Activated B cell treated with CpG ODN at 0.5 μM for 24 hours (primary cell): ENCODE results near the gene TUBB. TPM values are rescaled to one million over a fixed set of nuclear protein-coding genes. Genes with fewer than 3 reads are reported as not detected.

Experiments used
- ATAC-seq: fragments of 200-7000 bp; cut with Tn5 transposase; one replicate; pipeline ENCODE4 v1.10.0; 2021; ENCODE audit warnings: low read depth, mild to moderate bottlenecking, moderate library complexity
- CTCF ChIA-PET: fragments of 350-600 bp; sonication (Branson Sonifier 250); formaldehyde crosslinking; loops from one replicate; lab custom pipeline; 2021; ENCODE audit warnings: antibody characterized with exemption; lab: Charles Lee
- POLR2A ChIA-PET: fragments of 350-600 bp; sonication (Branson Sonifier 250); formaldehyde crosslinking; loops from one replicate; lab custom pipeline; 2021; ENCODE audit warnings: antibody characterized with exemption; lab: Charles Lee
- DNase-seq: peaks from one replicate; pipeline ENCODE4 v3.0.0; 2022
- H3K27ac Mint-ChIP-seq: one replicate; pipeline ENCODE4 v1.8.0; 2020; ENCODE audit warnings: mixed read lengths
- H3K27me3 Mint-ChIP-seq: one replicate; pipeline ENCODE4 v1.8.0; 2021; ENCODE audit warnings: mixed read lengths
- H3K36me3 Mint-ChIP-seq: one replicate; pipeline ENCODE4 v1.8.0; 2021; ENCODE audit warnings: low read depth, mixed read lengths
- H3K4me1 Mint-ChIP-seq: one replicate; pipeline ENCODE4 v1.8.0; 2021; ENCODE audit warnings: mixed read lengths
- H3K4me3 Mint-ChIP-seq: one replicate; pipeline ENCODE4 v1.8.0; 2020; ENCODE audit warnings: mild to moderate bottlenecking, mixed read lengths
- H3K9me3 Mint-ChIP-seq: one replicate; pipeline ENCODE4 v1.8.0; 2020; ENCODE audit warnings: mixed read lengths
- intact Hi-C: fragments of 100-400 bp; cut with micrococcal nuclease; formaldehyde crosslinking; loops from one replicate; pipeline ENCODE4 v1.15.1; 2024
- total RNA-seq: library from RNA; stranded (reverse); gene quantifications from 2 replicates; pipeline ENCODE4 v1.2.3, GENCODE V29; 2022
- TF ChIP-seq, protein P1 (sequence below): fragments of 200-600 bp; IDR thresholded peaks from one replicate; pipeline ENCODE4 v1.8.0; 2022; ENCODE audit warnings: antibody characterized with exemption, mild to moderate bottlenecking

Gene TUBB
- total RNA-seq, 1 donor from 2014 or later: 700 TPM

DNA sequence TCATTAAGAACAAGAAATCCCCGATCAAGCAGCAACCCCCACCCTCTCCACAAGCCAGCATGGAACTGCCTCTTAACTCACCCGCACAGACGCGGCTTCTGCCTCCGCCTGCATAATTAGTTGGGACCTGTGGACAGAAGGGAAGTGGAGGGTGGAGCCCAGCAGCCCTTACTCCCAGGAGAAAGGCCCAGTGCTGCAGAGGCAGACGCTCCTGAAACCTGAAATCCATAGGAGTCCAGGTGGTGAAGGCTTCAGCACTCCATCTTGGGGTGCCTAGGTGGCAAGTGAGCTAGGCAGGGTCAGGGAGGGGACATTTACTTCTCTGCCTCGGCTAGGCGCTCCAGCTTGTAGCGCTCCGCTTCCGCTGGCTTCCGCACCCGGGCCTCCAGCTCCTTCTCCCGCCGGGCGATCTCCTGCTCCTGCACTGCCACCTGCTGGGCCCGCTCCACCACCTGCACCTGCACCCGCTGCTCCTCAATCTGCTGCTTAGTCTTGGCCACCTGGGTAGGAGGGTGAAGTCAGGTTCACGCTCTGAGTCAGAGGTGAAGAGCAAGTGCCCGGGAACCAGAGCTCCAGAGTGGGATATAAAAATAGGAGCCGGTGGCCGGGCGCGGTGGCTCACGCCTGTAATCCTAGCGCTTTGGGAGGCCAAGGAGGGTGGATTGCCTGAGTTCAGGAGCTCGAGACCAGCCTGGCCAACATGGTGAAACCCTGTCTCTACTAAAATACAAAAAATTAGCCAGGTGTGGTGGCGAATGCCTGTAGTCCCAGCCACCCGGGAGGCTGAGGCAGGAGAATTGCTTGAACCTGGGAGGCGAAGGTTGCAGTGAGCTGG lies 10.7 kb downstream of the TUBB start:
- peak overlapping the region; percentile 41 for H3K4me3 Mint-ChIP-seq
- intact Hi-C loops: loop anchor here (1.0 kb wide), 1 partner anchor 190 kb away; no protein-coding TSS in a partner anchor
- no peak overlapping the region for H3K27ac Mint-ChIP-seq
- no peaks in the 10 kb centered on the region for H3K27me3 Mint-ChIP-seq
- TF ChIP-seq, protein P1, sequence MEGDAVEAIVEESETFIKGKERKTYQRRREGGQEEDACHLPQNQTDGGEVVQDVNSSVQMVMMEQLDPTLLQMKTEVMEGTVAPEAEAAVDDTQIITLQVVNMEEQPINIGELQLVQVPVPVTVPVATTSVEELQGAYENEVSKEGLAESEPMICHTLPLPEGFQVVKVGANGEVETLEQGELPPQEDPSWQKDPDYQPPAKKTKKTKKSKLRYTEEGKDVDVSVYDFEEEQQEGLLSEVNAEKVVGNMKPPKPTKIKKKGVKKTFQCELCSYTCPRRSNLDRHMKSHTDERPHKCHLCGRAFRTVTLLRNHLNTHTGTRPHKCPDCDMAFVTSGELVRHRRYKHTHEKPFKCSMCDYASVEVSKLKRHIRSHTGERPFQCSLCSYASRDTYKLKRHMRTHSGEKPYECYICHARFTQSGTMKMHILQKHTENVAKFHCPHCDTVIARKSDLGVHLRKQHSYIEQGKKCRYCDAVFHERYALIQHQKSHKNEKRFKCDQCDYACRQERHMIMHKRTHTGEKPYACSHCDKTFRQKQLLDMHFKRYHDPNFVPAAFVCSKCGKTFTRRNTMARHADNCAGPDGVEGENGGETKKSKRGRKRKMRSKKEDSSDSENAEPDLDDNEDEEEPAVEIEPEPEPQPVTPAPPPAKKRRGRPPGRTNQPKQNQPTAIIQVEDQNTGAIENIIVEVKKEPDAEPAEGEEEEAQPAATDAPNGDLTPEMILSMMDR: peak; percentile 23
- ATAC-seq: peak; percentile 89
- ChIA-PET POLR2A (interaction anchor here (0.6 to 22.6 kb wide), 10 partner anchors 9 to 189 kb away, joined by 3 to 697 read pairs (median 6); partner anchors contain the start of genes ABCF1, ATAT1, DHX16 and MDC1), CTCF (interaction anchor here (0.6 to 20.0 kb wide), 29 partner anchors 8 to 1145 kb away, joined by 3 to 576 read pairs (median 5); partner anchors contain the start of genes ABCF1, ATAT1, C6orf136 and DHX16)
- H3K9me3 Mint-ChIP-seq: no peaks in the 10 kb centered on the region
- H3K4me1 Mint-ChIP-seq: peaks cover 27% of the 10 kb centered on the region
- H3K36me3 Mint-ChIP-seq: peaks cover 39% of the 10 kb centered on the region
- peak; percentile 69 for DNase-seq

DNA sequence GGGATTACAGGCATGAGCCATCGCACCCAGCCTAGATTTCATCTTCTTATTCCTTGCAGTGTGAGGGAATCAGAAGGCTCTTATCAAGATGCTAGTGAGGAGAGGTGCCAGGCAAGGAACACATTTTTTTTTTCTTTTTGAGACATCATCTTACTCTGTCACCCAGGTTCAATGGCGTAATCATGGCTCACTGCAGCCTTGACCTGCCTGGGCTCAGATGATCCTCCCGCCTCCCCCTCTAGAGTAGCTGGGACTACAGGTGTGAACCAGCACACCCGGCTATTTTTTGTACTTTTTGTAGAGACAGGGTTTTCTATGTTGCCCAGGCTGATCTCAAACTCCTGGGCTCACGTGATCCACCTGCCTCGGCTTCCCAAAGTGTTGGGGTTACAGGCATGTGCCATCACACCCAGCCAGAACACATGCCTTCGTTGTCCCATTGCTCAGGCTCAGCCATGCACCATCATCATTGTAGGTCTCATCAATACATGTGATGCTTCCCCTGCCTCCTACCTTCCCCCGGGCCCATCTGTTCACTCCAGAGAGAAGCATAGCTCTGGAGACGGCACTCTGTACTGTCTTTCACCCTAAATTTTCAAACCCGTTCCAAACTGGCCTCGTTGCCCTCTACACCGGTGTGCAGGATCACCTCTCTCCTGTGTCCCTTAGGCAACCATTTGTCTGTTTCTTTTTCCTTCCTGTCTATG lies 12.2 kb downstream of the TUBB start:
- TF ChIP-seq, protein P1: no peak
- CTCF ChIA-PET: interaction anchor here (1.1 to 20.0 kb wide), 7 partner anchors 10 to 250 kb away, joined by 3 to 576 read pairs (median 25); partner anchors contain the start of genes ATAT1, DHX16, FLOT1 and TUBB
- H3K4me3 Mint-ChIP-seq: no peak overlapping the region
- H3K36me3 Mint-ChIP-seq: peaks cover 33% of the 10 kb centered on the region
- H3K27ac Mint-ChIP-seq: no peak overlapping the region
- POLR2A ChIA-PET: interaction anchor here (0.6 to 22.6 kb wide), 3 partner anchors 11 to 142 kb away, joined by 5 to 697 read pairs (median 16); partner anchors contain the start of gene DHX16
- DNase-seq (no peak), ATAC-seq (no peak)
- no peaks in the 10 kb centered on the region for H3K27me3 Mint-ChIP-seq
- peaks cover 43% of the 10 kb centered on the region for H3K4me1 Mint-ChIP-seq
- H3K9me3 Mint-ChIP-seq: no peaks in the 10 kb centered on the region
- intact Hi-C loops: no loop called here

DNA sequence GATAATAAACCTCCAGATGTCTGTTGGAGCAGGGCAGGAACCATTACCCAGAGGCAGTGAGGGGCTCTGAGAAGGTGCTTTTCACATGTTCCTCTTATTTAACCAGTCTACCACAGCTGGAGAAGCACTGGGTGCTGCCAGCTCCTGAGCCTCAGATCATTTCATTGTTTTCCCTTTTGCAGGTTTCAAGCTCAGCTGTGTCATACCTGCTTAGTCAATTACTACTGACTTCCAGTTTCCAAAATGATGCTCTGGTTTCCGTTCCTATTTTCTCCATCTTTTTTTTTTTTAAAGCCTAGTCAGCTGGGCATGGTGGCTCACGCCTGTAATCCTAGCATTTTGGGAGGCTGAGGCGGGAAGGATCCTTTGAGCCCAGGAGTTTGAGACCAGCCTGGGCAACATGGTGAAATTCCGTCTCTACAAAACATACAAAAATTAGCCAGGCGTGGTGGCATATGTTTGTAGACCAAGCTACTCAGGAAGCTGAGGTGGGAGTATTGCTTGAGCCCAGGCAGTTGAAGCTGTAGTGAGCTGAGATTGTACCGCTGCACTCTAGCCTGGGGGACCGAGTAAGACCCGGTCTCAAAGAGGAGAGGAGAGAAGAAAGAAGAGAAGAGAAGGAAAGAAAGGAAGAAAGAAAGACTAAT lies 15.6 kb downstream of the TUBB start:
- Mint-ChIP-seq H3K9me3 (no peaks in the 10 kb centered on the region), H3K27ac (peak overlapping the region; percentile 81), H3K27me3 (no peaks in the 10 kb centered on the region), H3K4me3 (peak overlapping the region; percentile 63), H3K36me3 (peaks cover 36% of the 10 kb centered on the region), H3K4me1 (peaks cover 38% of the 10 kb centered on the region)
- DNase-seq (no peak), ATAC-seq (peak; percentile 54)
- intact Hi-C loops: no loop called here
- POLR2A ChIA-PET: interaction anchor here (0.9 to 1.9 kb wide), 6 partner anchors 9 to 63 kb away, joined by 3 to 14 read pairs (median 4); partner anchors contain the start of genes DHX16 and MDC1
- CTCF ChIA-PET: interaction anchor here (0.9 to 20.0 kb wide), 4 partner anchors 10 to 194 kb away, joined by 4 to 576 read pairs (median 4); partner anchors contain the start of gene DHX16
- TF ChIP-seq, protein P1: no peak

DNA sequence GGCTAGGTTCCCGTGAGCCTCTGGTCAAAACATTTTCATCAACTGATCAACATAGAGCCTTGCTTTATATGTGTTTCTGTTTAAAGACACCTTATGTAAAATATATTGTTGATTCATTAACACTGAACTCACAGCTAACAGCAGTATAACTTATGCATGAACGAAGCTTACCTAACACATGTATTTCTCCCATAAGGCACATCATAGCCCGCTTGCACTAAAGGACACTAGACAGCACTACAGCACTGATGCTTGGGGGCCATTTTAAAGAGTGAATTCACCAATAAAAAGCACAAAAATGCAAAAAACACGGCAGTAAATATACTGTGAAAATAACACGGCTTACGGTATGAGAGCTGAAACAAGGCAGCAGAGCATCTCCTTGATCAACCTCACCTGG lies 18.4 kb downstream of the TUBB start:
- no peak for DNase-seq
- CTCF ChIA-PET: interaction anchor here (1.1 to 20.0 kb wide), 4 partner anchors 8 to 341 kb away, joined by 3 to 576 read pairs (median 4); partner anchors contain the start of gene DHX16
- Mint-ChIP-seq H3K36me3 (peaks cover 38% of the 10 kb centered on the region), H3K27ac (no peak overlapping the region), H3K27me3 (no peaks in the 10 kb centered on the region), H3K4me1 (peaks cover 53% of the 10 kb centered on the region), H3K9me3 (no peaks in the 10 kb centered on the region), H3K4me3 (no peak overlapping the region)
- TF ChIP-seq, protein P1: no peak
- POLR2A ChIA-PET: interaction anchor here (0.6 to 1.2 kb wide), 4 partner anchors 36 to 130 kb away, joined by 3 to 7 read pairs (median 4); partner anchors contain the start of gene DHX16
- intact Hi-C loops: no loop called here
- ATAC-seq: no peak
